Mesothelial cell of epicardium (in vitro differentiated cells): Measurements from ENCODE around the gene CAPZB. TPM values are rescaled to one million over a fixed set of nuclear protein-coding genes. Genes with fewer than 3 reads are reported as not detected.

Source experiments
- DNase-seq, 2 experiments: peaks; one replicate each; pipeline ENCODE4 v3.0.0; 2021; ENCODE audit warnings: low spot score in 2 of 2; ENCODE audit not compliant: unreplicated experiment in 2 of 2
- H3K27ac Mint-ChIP-seq: 2 replicates; pipeline ENCODE4 v1.8.0; 2021; ENCODE audit warnings: mixed read lengths
- H3K27me3 Mint-ChIP-seq: 2 replicates; pipeline ENCODE4 v1.8.0; 2021; ENCODE audit warnings: low read depth, mixed read lengths
- H3K36me3 Mint-ChIP-seq: 2 replicates; pipeline ENCODE4 v1.8.0; 2021; ENCODE audit warnings: mixed read lengths
- H3K4me1 Mint-ChIP-seq: 2 replicates; pipeline ENCODE4 v1.8.0; 2021; ENCODE audit warnings: mixed read lengths
- H3K4me3 Mint-ChIP-seq: 2 replicates; pipeline ENCODE4 v1.8.0; 2021; ENCODE audit warnings: mild to moderate bottlenecking, moderate library complexity, mixed read lengths
- H3K9me3 Mint-ChIP-seq: 2 replicates; pipeline ENCODE4 v1.8.0; 2021; ENCODE audit warnings: mixed read lengths
- CTCF ChIP-seq: fragments of 200-600 bp; sonication (generic); IDR thresholded peaks from one replicate; pipeline ENCODE4 v1.5.0; 2021; ENCODE audit warnings: antibody characterized with exemption; ENCODE audit not compliant: unreplicated experiment
- total RNA-seq: library from RNA; stranded (reverse); gene quantifications from 3 replicates; pipeline ENCODE4 v1.2.1, GENCODE V29; 2021

CAPZB gene
- total RNA-seq, 1 donor from 2014 or later, result 192 TPM

GRCh38 chr1:19294638-19295037 lies 190.7 kb downstream of the CAPZB start:
- no peak overlapping the region for H3K27ac Mint-ChIP-seq
- peaks cover 54% of the 10 kb centered on the region for H3K36me3 Mint-ChIP-seq
- H3K27me3 Mint-ChIP-seq, result peaks cover 6% of the 10 kb centered on the region
- DNase-seq, result no peak
- H3K4me1 Mint-ChIP-seq, result no peaks in the 10 kb centered on the region
- H3K4me3 Mint-ChIP-seq, result no peak overlapping the region
- TF ChIP-seq CTCF, result no peak
- peaks cover 41% of the 10 kb centered on the region for H3K9me3 Mint-ChIP-seq

GRCh38 chr1:19289244-19289643 lies 196.1 kb downstream of the CAPZB start:
- Mint-ChIP-seq H3K4me1 (no peaks in the 10 kb centered on the region), H3K4me3 (peak overlapping the region; percentile 38), H3K27ac (no peak overlapping the region), H3K27me3 (peaks cover 27% of the 10 kb centered on the region), H3K36me3 (peaks cover 27% of the 10 kb centered on the region), H3K9me3 (peaks cover 19% of the 10 kb centered on the region)
- no peak for DNase-seq
- no peak for TF ChIP-seq CTCF

Other genes with a start within 250 kb of the CAPZB start
- 63.1 to 68.5 TPM (median 63.8 TPM) in 3 replicates for gene EMC1, start 234.0 kb downstream of the CAPZB start, total RNA-seq
- 32.0 to 36.0 TPM (median 34.1 TPM) in 3 replicates for gene MRTO4, start 233.7 kb downstream of the CAPZB start, total RNA-seq
- gene AKR7A3, start 196.8 kb downstream of the CAPZB start, total RNA-seq, result 2.5 to 3.1 TPM (median 2.8 TPM) in 3 replicates
- 52.7 to 56.0 TPM (median 53.7 TPM) in 3 replicates for gene AKR7A2, start 173.4 kb downstream of the CAPZB start, total RNA-seq
- 20.7 to 23.3 TPM (median 20.9 TPM) in 3 replicates for gene SLC66A1, start 173.2 kb downstream of the CAPZB start, total RNA-seq
- 20.0 to 22.9 TPM (median 20.3 TPM) in 3 replicates for gene NBL1, start 158.8 kb upstream of the CAPZB start, total RNA-seq
- 0.11 to 0.24 TPM (median 0.11 TPM) in 3 replicates for gene HTR6, start 179.3 kb upstream of the CAPZB start, total RNA-seq